HepG2 (cell line): ENCODE measurements around the gene RAD9A. TPM values are rescaled to one million over a fixed set of nuclear protein-coding genes. Genes with fewer than 3 reads are reported as not detected.

Experiments used
- CENPBD1 ChIP-seq: sonication (generic); formaldehyde crosslinking; IDR thresholded peaks from 2 replicates; pipeline ENCODE4 v1.8.0; 2022; ENCODE audit warnings: missing genetic modification reagents, low read depth, mild to moderate bottlenecking, borderline replicate concordance
- FOXA1 ChIP-seq, 2 experiments: fragments of 450-650 bp in 1 of 2; sonication (generic) in 1 of 2; formaldehyde crosslinking in 1 of 2; IDR thresholded peaks; 2 replicates each; pipeline versions ENCODE4 v1.4.0 to v1.6.1; 2016 to 2020; ENCODE audit warnings: missing genetic modification reagents in 1 of 2
- GATAD1 ChIP-seq: IDR thresholded peaks from 2 replicates; pipeline ENCODE4 v1.6.1; 2016; ENCODE audit warnings: missing genetic modification reagents, missing compliant biosample characterization
- HOXA9 ChIP-seq: sonication (generic); formaldehyde crosslinking; IDR thresholded peaks from 2 replicates; pipeline ENCODE4 v1.8.1; 2022; ENCODE audit warnings: missing genetic modification reagents, mild to moderate bottlenecking, moderate library complexity, borderline replicate concordance
- MIXL1 ChIP-seq: IDR thresholded peaks from 2 replicates; pipeline ENCODE4 v1.6.1; 2016
- NCOA1 ChIP-seq: sonication (generic); formaldehyde crosslinking; IDR thresholded peaks from 2 replicates; pipeline ENCODE4 v1.9.0; 2021; ENCODE audit warnings: missing genetic modification reagents
- POLR2A ChIP-seq, 2 experiments: IDR thresholded peaks; 2 replicates each; pipeline ENCODE4 v1.6.1; 2011; ENCODE audit warnings: low read depth in 2 of 2, low read length in 2 of 2, mild to moderate bottlenecking in 1 of 2, moderate library complexity in 1 of 2; ENCODE audit not compliant: insufficient read depth in 1 of 2
- RERE ChIP-seq: IDR thresholded peaks from 2 replicates; pipeline ENCODE4 v1.6.1; 2016; ENCODE audit warnings: low read depth, missing genetic modification reagents, missing compliant biosample characterization
- SETDB1 ChIP-seq: sonication (generic); formaldehyde crosslinking; IDR thresholded peaks from 2 replicates; pipeline ENCODE4 v1.5.1; 2020; ENCODE audit warnings: missing genetic modification reagents, mild to moderate bottlenecking, borderline replicate concordance
- U2AF1 ChIP-seq: fragments of 200-400 bp; formaldehyde crosslinking; optimal IDR thresholded peaks from 2 replicates; pipeline ENCODE3; 2017; ENCODE audit warnings: mild to moderate bottlenecking, low read depth, low read length
- U2AF2 ChIP-seq: fragments of 200-400 bp; formaldehyde crosslinking; IDR thresholded peaks from 2 replicates; pipeline ENCODE4 v1.6.1; 2017; ENCODE audit warnings: low read depth, mild to moderate bottlenecking, low read length
- USF2 ChIP-seq, 2 experiments: sonication (generic) in 1 of 2; formaldehyde crosslinking in 1 of 2; IDR thresholded peaks; 2 replicates each; pipeline versions ENCODE4 v1.5.1 to v1.6.1; 2011 to 2020; ENCODE audit warnings: borderline replicate concordance in 1 of 2, low read depth in 1 of 2, low read length in 1 of 2, mild to moderate bottlenecking in 1 of 2, missing genetic modification reagents in 1 of 2, moderate library complexity in 1 of 2
- ZBTB38 ChIP-seq: sonication (generic); formaldehyde crosslinking; IDR thresholded peaks from 2 replicates; pipeline ENCODE4 v1.5.1; 2020; ENCODE audit warnings: mild to moderate bottlenecking, missing genetic modification reagents
- ZNF382 ChIP-seq: sonication (generic); formaldehyde crosslinking; IDR thresholded peaks from 2 replicates; pipeline ENCODE4 v1.5.0; 2020; ENCODE audit warnings: missing genetic modification reagents, mild to moderate bottlenecking, borderline replicate concordance
- ZNF557 ChIP-seq: sonication (generic); formaldehyde crosslinking; IDR thresholded peaks from 2 replicates; pipeline ENCODE4 v1.4.0; 2020; ENCODE audit warnings: missing genetic modification reagents
- ZNF558 ChIP-seq: sonication (generic); formaldehyde crosslinking; IDR thresholded peaks from 2 replicates; pipeline ENCODE4 v1.9.0; 2022; ENCODE audit warnings: mild to moderate bottlenecking, missing genetic modification reagents, borderline replicate concordance
- ZNF589 ChIP-seq: sonication (generic); formaldehyde crosslinking; conservative IDR thresholded peaks from 2 replicates; pipeline ENCODE4 v1.8.0; 2022; ENCODE audit warnings: mild to moderate bottlenecking, moderate library complexity, missing genetic modification reagents
- ZNF703 ChIP-seq: sonication (generic); formaldehyde crosslinking; IDR thresholded peaks from 2 replicates; pipeline ENCODE4 v1.5.1; 2020; ENCODE audit warnings: missing genetic modification reagents, mild to moderate bottlenecking, moderate library complexity, borderline replicate concordance
- ZNF720 ChIP-seq: sonication (generic); formaldehyde crosslinking; IDR thresholded peaks from 2 replicates; pipeline ENCODE4 v1.4.0; 2020; ENCODE audit warnings: missing genetic modification reagents
- ZNF773 ChIP-seq: sonication (generic); formaldehyde crosslinking; IDR thresholded peaks from 2 replicates; pipeline ENCODE4 v1.4.0; 2020; ENCODE audit warnings: missing genetic modification reagents, borderline replicate concordance
- ZSCAN30 ChIP-seq: sonication (generic); formaldehyde crosslinking; IDR thresholded peaks from 2 replicates; pipeline ENCODE4 v1.5.0; 2020; ENCODE audit warnings: mild to moderate bottlenecking, missing genetic modification reagents
- polyA plus RNA-seq, 8 experiments: library from polyadenylated mRNA; depleted of rRNA in 3 of 8; stranded (reverse) in 7 of 8; unstranded in 1 of 8; fragments of >200 nt; fragmentation: Illumina TruSeq in 4 of 8; extraction: Trizol in 4 of 8; gene quantifications; 2 replicates each; pipeline versions ENCODE4 v1.2.1 to v1.2.3, GENCODE V29; 2011 to 2016; ENCODE audit warnings: low read depth in 4 of 8, missing spikeins in 1 of 8, mixed read lengths in 1 of 8; ENCODE audit not compliant: insufficient read depth in 1 of 8
- total RNA-seq, 5 experiments: library from RNA; depleted of rRNA; stranded (reverse); fragments of >200 nt; fragmentation: Illumina TruSeq; extraction: Trizol; gene quantifications; 2 replicates each; pipeline ENCODE4 v1.2.3, GENCODE V29; 2016; ENCODE audit warnings: low read depth in 1 of 5

Gene RAD9A
- total and polyA plus RNA-seq, 2 of the 13 experiments (the other 11 are each of a cell fraction or from before 2014, with no cell fraction given) = 10.1 to 15.7 TPM

- TF ChIP-seq ZNF382 (CRISPR knock-in tag) (no peak), ZNF558 (CRISPR knock-in tag) (no peak), GATAD1 (CRISPR knock-in tag) (peak; percentile 96), ZNF589 (CRISPR knock-in tag) (peak; percentile 95), RERE (no peak), SETDB1 (CRISPR knock-in tag) (0 out of 2 replicates have a peak, but pooled peaks have one; percentile 53), ZNF557 (CRISPR knock-in tag) (no peak), HOXA9 (CRISPR knock-in tag) (peak; percentile 94), ZBTB38 (peak; percentile 79; the same call in 1 of the 2 replicates), ZSCAN30 (peak; percentile 85; the same call in 1 of the 2 replicates), MIXL1 (CRISPR knock-in tag) (no peak), U2AF1 (no peak), NCOA1 (CRISPR knock-in tag) (no peak), CENPBD1 (CRISPR knock-in tag) (no peak), USF2 (IDR thresholded peaks at IDR 0.05; ENCODE audit: low read depth, low read length) (peak; percentile 99), USF2 (CRISPR knock-in tag; IDR thresholded peaks at IDR 0.05; ENCODE audit: borderline replicate concordance) (peak; percentile 99), ZNF773 (CRISPR knock-in tag) (0 out of 2 replicates have a peak, but pooled peaks have one; percentile 28), U2AF2 (no peak), POLR2A (IDR thresholded peaks at IDR 0.05; ENCODE audit: insufficient read depth in 1 of 2, low read depth in 2 of 2, low read length in 2 of 2) (peak; percentile 84 to 95), ZNF720 (CRISPR knock-in tag) (no peak), FOXA1 (IDR thresholded peaks at IDR 0.05) (no peak), FOXA1 (CRISPR knock-in tag; IDR thresholded peaks at IDR 0.05) (0 out of 2 replicates have a peak, but pooled peaks have one; percentile 27), ZNF703 (CRISPR knock-in tag) (no peak)
Measured at GRCh38 chr11:67391304-67392182, at the start of gene RAD9A (continued).
